ENCODE measurements around the gene OR2AG1.

The OR2AG1 gene, protein sequence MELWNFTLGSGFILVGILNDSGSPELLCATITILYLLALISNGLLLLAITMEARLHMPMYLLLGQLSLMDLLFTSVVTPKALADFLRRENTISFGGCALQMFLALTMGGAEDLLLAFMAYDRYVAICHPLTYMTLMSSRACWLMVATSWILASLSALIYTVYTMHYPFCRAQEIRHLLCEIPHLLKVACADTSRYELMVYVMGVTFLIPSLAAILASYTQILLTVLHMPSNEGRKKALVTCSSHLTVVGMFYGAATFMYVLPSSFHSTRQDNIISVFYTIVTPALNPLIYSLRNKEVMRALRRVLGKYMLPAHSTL

DNA sequence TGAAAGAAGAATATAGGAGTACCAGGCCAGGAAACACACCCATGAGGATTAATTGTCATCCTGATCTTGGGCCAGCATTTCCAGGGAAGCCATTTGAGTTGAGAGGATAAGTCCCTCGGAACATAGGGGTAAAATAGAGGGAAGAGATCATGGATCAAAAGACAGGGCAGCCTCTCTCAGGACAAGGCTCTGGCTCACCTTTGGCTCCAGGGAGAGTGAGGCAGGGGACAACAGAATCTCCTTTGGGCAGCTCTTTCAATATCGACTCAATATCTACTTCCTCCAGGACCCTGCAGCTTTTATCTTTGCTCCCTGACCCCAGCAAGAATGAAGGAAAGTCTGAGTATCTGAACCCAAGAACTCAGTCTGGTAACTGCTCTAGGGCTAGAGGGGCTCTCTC is at the start of gene OR2AG1:
OR2AG1 (plus strand) TSS at position 301 of the 400 bp plus-strand sequence. CDS start 2,018 bp downstream, outside the sequence.
- no peak for DNase-seq

DNA sequence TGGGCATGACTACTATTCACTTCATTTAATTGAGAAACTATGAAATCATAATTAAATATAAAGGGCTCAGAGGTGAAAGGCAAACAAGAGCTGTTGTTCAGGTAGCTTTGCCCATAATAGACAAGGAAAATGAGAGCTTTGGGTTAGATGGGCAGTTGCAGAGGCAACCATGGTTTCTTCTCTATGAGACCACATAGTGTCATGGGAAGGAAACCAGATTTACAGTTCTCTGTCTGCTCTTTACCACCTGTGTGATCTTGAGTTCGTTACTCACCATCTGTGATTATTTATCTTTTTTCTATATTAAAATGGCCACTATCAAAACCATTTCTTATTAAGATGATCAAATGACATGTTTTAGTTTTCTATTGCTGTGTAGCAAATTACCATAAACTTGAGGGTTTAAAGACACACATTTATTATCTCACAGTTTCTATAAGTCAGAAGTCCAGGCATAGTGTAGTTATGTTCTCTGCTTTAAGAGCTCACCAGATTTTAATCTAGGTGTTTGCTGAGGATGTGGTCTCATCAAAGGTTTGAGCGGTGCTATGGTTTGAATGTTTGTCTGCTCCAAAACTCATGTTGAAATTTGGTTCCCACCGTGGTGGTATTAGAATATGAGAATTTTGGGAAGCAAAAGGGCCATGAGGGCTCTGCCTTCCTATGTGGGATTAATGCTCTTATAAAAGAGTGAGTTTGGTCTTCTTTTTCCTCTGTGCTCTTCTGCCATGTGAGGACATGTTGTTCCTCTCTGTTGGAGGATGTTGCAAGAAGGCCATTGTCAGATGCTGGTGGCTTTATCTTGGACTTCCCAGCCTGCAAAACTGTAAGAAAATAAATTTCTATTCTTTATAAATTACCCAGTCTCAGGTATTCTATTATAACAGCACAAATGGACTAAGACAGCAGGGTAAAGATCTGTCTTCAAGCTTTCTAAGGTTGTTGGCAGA is 49.2 kb upstream of the OR2AG1 start:
- DNase-seq: no peak

DNA sequence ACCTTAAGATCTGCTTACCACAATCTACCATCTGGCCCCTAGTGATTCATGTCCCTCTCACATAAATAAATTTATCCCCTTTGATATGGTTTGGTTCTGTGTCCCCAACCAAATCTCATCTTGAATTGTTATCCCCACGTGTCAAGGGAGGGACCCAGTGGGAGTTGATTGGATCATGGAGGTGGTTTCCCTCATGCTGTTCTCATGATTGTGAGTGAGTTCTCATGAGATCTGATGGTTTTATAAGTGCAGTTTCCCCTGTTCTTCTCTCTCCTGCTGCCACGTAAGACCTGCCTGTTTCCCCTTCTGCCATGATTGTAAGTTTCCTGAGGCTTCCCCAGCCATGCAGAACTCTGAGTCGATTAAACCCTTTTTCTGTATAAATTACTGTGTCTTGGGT is 48.2 kb upstream of the OR2AG1 start:
- DNase-seq: no peak

DNA sequence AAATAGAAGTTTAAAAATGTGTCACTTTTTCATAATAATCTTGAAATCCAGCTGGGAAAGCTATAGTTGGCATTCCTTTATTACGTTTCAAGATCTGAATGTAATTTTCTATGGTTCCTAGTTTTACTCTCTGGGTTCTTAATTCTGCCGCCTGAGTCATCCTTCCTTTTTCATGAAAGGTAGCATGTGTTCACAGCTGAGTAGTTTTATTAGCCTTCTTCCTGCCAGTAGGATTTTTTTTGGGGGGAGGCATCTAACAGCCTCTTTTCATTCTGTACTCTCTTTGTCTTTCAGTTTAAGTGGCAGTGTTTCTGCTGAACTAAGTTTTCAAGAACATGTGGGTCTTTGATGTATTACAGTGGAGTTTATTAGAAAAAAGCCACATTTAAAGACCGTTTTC is 47.5 kb upstream of the OR2AG1 start:
- DNase-seq: no peak

DNA sequence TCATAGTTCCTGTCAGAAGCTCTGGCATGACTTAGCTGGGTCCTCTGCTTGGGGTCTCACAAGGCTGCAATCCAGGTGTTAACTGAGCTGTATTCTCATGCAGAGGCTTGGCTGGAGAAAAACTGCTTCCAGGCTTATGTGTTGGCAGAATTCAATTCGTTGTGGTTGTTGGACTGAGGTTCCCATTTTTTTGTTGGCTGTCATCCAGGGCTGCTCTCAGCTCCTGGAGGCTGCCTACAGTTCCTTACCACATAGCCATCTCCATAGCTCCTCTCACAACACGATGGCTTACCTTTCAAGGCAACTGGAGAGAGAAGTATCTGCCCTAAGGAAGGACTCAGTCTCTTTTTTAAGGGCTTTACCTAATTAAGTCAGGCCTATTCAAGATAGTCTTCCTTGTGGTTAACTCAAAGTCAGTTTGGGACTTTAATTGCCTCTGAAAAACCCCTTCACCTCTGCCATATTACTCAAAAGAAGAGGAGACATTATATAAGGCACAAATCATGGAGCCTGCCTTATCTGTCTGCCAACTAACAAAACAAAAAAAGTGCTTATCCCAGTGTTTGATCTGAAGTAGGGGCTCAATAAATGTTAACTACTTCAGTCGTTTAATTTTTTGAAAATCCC is 46.2 kb upstream of the OR2AG1 start:
- no peak for DNase-seq

DNA sequence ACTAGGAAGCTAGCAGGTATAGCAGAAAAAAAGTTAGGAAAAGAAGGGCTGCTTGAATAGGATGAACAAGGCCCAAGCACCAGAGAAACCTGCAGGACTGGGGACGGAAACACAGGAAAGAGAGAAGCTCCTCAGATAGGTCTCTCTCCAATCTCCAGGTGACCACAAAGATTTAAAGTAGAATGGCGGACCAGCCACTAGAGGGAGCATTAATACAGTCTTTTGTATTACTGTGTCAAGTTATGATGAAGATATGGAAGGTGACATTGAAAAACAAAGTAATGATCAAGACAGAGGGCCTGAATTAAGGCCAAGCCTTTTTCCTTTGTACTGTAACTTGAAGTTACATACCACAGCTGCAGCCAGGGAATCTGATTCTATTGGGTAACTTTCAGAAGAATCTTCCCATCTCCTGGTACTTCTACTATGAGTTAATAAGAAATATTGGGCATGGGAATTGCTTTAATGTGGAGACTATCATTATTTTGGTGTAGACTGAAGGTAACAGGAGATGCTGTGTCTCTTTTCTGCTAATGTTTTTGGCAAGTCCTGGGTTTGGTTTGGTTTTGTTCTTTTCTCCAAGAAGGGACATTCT is 44.9 kb upstream of the OR2AG1 start:
- DNase-seq: peak; percentile 4

DNA sequence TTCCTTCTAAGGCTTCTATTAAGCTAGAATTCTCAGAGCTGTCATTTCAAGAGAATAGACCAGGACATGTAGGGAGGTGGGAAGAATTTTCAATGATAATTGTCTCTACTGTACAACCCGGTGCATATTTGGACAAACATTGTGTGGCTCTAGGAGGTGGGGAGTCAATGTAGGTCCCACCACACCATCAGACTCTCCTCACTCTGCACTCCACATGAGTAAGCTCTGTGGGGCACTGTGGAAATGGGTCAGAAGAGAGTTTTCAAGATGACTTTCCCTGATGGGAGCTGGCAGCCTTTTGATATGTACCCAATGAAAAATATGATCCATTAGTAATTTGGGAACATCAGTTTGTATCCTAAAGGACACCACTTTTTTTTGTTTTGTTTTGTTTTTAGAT is 44.2 kb upstream of the OR2AG1 start:
- no peak for DNase-seq

DNA sequence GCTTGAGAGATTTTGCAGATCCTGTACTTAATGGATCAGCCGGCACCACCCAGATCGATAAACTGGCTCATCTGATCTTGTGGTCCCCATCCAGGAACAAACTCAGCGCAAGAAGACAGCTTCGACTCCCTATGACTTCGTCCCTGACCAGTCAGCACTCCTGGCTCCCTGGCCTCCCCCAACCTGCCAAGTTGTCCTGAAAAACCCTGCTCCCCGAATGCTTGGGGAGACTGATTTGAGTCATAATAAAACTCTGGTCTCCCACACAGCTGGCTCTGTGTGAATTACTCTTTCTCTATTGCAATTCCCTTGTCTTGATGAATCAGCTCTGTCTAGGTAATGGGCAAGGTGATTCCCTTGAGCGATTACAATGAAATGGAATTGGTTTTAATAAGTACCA is 40.6 kb upstream of the OR2AG1 start:
- DNase-seq: no peak

DNA sequence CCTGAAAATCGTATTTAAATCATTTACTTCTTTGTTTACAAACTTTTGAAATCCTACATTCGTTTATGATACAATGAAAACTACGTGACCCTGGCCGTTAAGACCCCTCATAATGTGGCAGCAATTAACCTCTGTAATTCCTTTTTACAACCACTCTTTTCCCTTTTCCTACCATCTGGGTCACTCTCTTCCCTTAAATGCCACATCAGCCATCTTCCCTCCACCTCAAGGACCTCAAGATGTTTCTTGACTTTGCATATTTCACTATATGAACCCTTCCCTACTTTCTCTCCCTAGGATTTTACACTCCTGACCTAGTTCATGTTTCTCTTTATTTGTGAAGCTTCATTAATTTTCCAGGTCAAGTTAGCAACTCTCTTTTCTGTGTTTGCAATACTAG is 37.8 kb upstream of the OR2AG1 start:
- no peak for DNase-seq

DNA sequence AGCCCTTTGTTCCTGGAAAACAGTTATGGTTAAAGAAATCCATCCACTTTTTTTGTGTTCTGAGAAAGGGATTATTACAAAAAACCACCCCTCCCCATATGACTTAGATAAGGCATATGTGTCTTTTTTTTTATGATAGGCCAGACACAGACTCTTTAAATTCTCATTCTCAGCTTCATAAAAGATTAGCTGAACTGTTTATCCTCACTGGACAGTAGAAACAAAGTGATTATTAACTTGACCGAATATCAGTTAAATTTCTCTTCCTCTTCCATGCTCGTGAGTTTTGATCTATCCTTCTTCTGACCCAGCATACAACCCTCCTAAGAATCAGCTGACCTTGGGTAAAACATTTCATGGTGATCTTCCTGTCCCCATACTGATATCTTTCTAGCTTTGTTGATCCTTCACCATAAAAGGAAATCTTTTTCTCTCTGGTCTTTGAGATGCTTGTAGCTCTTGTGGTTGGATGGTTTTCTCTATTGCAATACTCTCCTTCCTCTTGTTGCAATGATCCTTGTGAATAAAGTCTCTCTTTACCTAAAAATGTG is 37.3 kb upstream of the OR2AG1 start:
- no peak for DNase-seq

DNA sequence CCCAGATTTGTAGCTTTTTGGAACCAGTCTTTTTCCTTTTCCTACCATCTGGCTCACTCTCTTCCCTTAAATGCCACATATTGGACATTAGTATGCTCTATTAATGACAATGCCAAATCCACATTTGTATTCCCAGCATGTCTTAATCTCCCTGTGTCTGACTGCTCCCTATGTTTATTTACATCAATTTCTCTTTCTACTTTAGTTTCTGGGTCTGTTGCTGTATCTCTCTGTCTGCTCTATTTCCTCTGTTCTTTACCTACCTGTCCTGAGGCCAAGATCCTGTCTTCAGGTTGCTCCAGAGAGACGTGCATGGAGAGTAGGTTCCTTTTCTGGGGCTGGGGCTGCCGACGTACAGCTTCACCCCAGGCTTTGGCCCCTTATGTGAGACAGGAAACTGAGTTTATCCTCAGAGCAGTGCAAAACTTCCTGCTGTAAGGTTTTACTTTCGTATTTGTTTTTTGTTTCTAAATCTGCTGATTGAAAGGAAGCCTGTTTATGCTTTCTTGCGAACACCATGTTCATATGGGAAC is 36.7 kb upstream of the OR2AG1 start:
- DNase-seq: no peak

DNA sequence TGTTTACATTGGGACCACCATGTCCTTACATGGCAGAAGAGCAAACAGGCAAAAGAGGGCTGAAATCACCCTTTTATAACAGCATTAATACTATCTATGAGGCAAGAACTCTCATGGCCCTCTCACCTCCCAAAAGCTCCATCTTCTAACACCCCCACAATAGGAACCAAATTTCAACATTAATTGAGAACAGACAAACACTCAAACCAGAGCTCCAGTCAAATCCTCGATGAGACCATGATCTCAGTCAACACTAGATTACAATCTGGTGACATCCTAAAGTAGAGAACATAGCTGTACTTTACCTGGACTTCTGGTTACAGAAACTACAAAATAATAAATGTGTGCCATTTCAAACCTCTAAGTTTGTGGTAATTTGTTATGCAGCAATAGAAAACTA is 36.2 kb upstream of the OR2AG1 start:
- no peak for DNase-seq

DNA sequence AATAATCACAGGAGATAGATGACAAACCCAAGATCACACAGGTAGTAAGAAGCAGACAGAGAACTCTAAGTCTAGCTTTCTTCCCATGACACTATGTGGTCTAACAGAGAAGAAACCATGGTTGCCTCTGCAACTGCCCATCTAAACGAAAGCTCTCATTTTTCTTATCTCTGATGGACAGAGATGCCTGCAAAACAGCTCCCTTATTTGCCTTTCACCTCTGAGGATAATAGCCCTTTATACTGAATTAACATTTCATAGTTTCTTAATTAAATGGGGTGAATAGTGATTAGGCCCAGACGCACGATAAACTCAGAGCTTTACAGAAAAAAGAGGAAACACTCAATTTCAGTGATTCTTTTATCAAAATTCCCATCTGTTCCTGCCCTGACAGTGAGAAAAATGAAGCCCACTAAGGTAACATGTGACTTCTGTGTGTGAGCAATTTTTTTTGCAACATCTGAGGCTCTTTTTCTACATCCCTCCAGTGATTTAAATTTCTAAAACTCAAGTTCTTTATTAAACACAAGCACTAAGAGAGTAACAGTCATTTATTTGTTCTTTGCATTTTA is 35.6 kb upstream of the OR2AG1 start:
- no peak for DNase-seq

DNA sequence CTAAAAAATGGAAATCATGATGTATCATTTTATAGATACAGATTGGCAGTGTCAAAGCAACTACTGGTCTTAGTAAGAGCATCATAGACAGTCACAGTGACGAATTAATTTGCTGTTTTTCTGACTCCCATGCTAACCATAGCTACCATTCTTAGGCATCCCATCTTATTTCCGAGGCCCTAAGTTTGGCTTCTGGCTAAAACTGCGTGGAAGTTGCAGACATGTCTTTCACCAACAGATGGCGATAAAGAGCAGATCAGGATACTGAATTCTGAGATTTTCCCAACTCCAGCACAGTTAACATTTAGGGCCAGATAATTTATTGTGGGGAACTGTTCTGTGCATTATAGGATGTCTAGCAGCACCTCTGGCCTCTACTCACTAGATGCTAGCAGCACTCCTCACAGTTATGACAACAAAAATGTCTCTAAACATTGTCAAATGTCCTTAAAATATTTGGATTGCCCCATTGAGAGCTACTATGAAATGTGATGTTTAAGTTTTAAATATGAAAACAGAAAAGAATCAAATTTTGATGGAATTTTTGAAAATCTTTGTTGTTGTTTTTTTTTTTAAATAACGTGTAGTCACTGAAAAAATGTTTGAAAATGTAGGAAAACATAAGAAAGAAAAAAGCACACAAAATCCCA is 27.4 kb upstream of the OR2AG1 start:
- peak; percentile 3 for DNase-seq

DNA sequence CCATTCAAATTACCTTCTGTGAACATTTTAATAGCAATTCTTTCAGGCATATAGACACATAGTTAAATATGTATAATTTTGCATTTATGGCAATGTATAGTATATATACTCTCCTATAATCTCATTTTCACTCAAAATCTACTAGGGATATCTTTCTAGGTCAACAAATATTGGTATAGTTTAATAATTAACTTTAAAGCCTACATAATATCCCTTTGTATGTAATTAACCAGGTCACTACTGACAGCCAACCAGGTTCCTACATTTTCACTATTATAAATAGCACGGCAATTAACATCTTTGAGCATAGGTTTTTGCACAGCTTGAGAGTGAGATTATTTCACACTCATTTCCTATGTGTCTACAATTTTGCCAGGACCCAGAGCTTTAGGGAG is 26.9 kb upstream of the OR2AG1 start:
- DNase-seq: no peak

DNA sequence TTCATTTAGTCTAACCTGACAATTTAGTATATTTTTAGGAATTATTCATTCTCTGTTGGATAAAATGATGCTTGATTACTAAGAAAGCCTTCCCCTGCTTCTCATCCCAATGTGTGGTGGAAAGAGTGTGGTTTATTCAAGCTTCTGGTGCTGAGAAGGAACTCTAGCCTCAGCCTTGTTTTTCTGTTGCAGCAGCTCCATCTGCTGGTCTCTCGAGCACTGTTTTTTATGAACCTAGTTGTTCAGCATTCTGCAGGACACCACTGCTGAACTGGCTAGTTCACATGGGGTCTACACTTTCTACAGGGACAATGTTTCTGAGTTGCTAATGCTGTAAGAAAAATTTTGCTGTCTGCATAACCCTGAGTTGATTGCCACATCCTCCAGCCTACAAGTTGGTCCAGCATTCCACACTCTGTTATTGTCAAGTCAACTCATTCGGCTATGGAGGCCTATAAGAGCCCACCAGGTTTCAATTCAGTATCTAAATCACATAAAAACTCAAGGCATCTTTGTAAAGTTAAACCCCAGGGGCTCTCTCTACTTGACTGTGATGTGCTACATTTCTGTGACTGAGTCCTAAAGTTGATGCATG is 25.4 kb upstream of the OR2AG1 start:
- DNase-seq: no peak

DNA sequence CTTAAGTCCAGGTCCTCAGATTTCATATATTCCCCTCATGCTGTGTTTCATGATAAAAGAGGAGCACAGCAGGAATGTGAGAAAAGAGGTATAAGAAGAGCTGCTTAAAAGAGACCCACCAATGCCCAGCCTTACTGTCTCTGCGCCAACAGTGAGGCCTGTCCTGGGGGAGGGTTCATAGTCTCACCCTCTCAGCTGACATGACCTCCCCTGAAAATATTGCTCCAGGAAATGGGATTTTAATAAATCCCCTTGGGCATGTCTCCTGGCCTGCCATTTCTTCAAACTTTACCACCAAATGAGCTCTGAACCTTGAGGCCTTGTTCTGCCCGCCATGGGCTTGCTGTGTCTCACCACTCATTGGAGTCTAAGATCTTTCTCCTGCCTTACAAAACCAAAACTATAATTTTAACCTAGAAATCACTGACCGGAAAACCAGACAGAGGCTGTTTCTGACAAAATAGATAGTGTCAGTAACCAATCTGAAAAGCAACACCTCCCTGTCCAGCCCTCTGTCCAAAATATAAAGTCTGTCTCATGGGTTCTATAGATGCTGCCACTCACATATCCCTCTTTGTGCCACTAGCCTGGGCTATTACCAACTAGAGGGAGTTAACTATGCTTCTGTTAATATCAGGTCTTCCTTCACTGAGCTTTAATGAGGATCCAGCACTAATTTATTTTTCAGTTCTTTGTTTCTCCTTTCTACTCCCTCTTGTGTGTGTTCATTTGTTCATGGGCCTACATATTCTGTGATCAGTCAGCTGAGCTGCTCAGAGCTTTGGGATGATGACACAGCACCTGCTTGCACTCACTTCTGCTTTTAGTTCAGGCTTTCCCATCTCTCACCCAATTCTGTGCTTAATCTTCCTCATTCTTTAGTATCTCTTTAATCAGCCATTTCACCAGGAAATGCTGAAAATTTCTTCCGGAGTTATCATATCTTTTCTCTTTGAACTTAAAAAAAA is 10.6 kb upstream of the OR2AG1 start, which contains the start of gene OR2AG2:
OR2AG2 (minus strand) TSS at position 51 of the 968 bp plus-strand sequence. CDS start 3,019 bp downstream, outside the sequence.
- DNase-seq: no peak

DNA sequence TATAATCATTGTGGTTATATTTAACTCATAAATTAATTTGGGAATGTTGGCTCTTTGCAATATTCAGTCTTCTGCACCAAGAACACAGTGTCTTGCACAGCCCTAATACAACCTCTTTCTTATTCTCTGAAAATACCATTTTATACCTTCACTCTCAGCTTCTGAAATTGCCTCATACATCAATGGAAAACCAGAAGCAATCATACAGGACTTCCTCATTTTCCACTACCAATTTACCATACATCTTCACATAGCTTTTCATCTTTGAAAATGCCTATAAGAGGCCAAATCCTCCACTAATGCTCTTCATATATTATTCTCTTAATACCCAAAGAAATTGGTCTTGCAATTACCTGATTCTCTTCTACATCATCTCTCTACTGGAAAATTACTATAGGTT is 4.3 kb upstream of the OR2AG1 start:
- no peak for DNase-seq

DNA sequence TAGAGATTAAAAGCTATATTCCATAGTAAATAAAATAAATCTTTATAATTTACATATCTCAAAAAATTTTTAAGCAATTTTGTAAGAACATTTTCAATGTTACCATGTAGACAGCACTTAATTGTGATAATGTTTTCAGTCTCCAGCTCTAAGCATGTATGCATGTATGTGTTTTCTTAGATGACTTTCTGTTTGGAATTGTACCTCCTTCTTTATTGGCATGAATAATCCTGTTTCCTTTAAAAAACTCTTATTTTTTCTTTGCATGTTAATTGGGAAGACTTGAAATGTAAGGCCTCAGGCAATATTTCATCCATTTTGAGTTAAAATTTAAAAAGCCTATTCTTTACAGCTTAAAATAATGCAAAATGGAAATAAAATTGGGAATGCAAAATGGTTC is 2.0 kb upstream of the OR2AG1 start:
- DNase-seq: no peak

DNA sequence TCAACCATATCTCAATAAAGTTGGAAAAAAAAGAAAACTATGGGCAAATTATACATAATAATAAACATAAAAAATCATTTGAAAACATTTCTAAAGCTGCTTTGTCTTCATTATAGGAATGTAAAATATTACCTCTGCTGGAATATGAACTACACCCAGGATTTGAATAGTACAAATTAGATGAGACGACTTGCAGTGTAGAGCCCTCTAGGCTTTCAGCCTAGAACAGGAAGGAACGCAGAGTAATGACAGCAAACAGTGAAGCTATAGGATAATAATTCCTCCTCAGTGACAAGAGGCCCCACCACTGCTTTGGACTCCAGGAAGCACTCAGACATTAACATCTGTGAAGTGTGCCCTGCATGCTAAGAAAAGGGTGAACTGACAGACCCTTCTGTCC is 7.7 kb downstream of the OR2AG1 start:
- DNase-seq: no peak
